Activated T-helper 9 cell treated with anti-CD3 and anti-CD28 coated beads, Interleukin-2, amount 50 U/mL, for 16 hours (primary cell): ENCODE measurements around the gene KLHDC10.
"Not testable (repeated sequence)": the region's sequence is repeated elsewhere in the genome, so short reads cannot be mapped to it uniquely, and the experiment has no call there.

Source experiments
- DNase-seq: peaks from one replicate; pipeline ENCODE4 v3.0.0-alpha.2; 2020; ENCODE audit warnings: low read depth

Gene KLHDC10

GRCh38 chr7:130156140-130156539 is 85.8 kb downstream of the KLHDC10 start:
- no peak for DNase-seq

GRCh38 chr7:130157700-130158099 is 87.4 kb downstream of the KLHDC10 start:
- DNase-seq, result no peak

- no peak for DNase-seq
Measured at GRCh38 chr7:130160023-130160422, 89.7 kb downstream of the KLHDC10 start.

DNA sequence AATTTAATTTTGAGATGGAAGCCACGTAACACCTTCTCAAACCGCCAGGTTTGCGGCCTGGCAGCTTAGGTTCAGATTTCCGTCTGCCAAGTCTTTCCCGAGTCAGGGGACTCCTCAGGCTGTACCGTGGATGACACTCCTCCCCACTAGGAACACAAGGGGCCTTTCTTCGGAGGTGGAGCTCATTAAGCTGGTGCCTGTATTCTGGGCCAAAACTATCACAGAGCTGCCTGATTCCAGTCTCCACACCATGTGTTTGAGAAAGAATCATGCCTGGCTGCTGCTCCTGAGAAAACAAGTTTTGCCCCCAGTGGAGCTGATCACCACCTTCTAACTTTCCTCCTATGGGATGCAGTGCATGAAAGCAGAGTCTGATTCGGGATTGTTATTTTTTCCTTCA is 90.1 kb downstream of the KLHDC10 start:
- DNase-seq, result no peak

DNA sequence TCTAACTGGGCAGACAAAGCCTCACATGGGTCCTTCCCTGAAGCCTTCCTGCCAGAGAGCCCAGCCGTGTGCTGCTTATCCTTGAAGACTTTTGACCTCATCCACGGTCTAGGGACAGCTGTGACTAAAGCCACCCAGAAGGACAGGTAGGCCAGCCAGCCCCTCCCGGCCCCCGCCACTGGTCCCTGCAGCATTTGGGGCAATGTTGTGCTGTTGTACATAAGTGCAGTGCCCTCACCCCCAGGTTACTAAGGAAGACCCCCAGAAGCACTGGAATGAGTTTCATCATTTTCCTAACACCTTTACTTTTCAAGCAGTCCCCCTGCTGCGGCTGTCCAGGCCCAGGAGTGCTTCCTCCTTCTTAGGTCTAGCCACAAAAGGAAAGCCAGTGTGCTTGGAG is 91.9 kb downstream of the KLHDC10 start:
- no peak for DNase-seq

- DNase-seq, result no peak
Measured at GRCh38 chr7:130174237-130174959, 104.1 kb downstream of the KLHDC10 start.

DNA sequence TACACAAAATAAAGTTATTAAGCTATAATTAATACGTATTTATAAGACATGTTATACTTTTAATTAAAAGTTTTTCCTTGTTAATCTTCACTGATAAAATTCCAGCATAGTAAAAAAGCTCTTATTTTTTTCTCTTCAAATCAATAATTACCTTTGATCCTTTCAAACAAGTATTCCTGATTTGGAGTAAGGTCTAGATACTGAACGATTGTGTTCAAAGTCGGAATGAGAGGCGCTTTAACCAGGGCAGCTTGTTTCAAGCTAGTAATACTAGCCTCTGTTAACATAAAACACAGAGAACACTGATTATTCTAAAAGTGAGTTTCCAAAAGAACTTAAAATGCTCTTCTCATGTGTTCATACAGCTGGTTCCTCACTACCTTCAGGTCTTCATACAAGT is 107.9 kb downstream of the KLHDC10 start:
- DNase-seq, result no peak

GRCh38 chr7:130179631-130180030 is 109.3 kb downstream of the KLHDC10 start:
- DNase-seq, result no peak

GRCh38 chr7:130180571-130181262 is 110.4 kb downstream of the KLHDC10 start:
- no peak for DNase-seq

DNA sequence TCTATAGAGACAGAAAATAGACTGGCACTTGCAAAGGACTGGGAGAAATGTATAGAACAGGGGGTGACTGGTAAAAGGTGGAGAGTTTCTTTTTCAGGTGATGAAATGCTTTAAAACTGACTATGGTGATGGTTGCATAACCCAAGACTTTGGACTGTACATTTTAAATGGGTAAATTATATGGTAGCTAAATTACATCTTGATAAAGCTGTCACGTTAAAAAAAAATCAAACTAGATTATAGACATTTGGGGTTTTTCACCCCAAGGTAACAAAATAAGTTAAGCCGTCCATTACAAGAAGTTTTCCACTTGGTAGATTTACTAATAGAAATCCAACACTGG is 110.9 kb downstream of the KLHDC10 start:
- no peak for DNase-seq

GRCh38 chr7:130182990-130183389 is 112.7 kb downstream of the KLHDC10 start:
- no peak for DNase-seq

DNA sequence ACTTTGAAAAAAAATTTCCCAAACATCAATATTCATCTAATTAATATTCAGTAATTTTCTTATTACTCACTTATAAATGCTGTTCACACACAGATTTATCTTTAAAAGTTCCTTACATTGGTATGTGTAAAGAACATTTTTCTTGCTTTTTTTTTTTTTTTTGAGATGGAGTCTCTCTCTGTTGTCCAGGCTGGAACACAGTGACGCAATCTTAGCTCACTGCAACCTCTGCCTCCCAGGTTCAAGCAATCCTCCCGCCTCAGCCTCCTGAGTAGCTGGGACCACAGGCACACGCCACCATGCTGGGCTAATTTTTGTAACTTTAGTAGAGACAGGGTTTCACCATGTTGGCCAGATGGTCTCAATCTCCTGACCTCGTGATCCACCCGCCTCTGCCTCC is 114.0 kb downstream of the KLHDC10 start:
- DNase-seq, result not testable (repeated sequence)
